GM21515 (cell line): ENCODE results near the gene TMEM121B.

Experiments used
- ATAC-seq: cut with Tn5 transposase; IDR thresholded peaks from one replicate; pipeline ENCODE4 v1.9.1; 2021; ENCODE audit not compliant: unreplicated experiment

TMEM121B gene

GRCh38 chr22:17095538-17095937 lies 25.6 kb downstream of the TMEM121B start:
- ATAC-seq, result no peak

GRCh38 chr22:17093081-17093480 lies 28.1 kb downstream of the TMEM121B start:
- ATAC-seq, result no peak

DNA sequence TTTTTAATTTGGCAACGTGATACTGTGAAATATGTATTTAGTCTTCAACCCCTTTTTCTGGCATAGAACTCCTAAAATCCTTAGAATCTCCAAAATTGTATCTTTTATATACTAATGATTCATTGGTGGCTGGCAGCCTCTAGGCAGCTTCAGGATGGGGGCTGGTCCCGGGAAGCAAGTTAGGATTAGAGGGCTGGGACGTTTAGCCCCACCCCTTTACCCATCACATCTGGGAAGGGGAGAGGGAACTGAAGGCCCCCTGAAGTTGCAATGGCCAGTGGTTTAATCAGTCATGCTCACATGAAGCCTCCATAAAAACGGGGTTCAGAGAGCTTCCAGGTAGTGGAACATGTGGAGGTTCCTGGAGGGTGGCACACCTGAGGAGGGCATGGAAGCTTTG lies 29.3 kb downstream of the TMEM121B start:
- no peak for ATAC-seq

DNA sequence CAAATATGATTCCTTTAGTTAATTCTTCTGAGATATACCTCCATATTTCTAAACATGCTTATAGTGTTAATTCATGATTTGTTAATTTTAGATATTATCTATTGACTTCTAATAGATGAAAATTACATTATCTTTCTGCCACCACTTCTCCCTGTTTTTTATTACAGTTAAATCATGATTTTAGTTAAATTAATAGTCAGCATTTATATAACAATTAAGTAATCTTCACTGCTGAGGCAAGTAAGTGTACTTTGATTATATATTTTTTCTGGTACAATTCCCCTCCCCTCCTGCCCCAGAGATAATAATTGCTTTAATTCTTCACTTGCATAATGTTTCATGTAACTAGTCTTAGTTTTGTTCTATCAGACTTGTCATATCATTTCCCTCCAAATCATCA lies 30.6 kb downstream of the TMEM121B start:
- no peak for ATAC-seq

GRCh38 chr22:17087498-17088131 lies 33.5 kb downstream of the TMEM121B start:
- peak; percentile 37 for ATAC-seq

GRCh38 chr22:17086788-17087497 lies 34.2 kb downstream of the TMEM121B start:
- no peak for ATAC-seq

GRCh38 chr22:17086296-17086695 lies 34.9 kb downstream of the TMEM121B start:
- ATAC-seq, result no peak

DNA sequence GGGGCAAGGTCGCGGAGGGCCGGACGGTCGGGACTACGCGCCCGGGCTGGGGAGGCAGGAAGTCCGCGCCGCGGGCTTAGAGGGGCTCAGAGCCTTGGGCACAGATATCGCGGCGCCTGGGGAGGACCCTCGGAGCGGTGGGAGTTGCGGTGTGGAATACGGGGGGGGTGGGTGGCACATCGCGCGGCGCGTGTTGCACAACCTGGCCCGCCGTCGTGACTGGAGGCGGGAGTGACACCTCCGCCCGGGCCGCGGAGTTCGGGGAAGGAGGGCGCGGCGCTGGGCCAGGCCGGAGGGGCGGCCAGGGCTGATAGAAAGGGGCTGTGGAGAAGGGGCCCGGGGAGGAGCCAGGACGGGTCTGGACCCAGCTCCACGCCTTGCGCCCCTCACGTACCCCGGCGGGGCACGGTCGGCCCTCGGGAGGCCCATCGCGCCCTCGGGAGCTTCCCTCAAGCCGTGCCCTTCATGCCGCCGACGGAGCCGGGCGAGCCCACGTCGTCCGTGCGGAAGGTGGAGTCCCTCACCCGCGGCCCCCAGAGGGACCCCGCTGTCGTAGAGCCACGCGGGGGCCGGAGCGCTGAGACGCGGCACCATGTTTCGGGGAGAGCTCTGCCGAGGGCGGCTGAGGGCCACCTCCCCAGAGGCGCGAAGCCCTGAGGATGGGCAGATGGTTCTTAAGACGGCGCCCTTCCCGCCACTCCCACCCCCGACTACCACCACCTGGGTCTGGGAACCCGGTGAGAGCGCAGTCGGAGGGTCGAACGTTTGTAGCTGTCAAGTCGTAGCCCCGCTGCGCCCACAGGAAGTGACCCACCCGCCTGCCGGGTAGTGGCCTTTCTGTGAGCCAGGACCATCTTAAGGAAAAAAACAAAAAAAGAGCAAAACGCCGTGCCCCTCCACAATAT lies 35.6 kb downstream of the TMEM121B start:
- ATAC-seq, result no peak

DNA sequence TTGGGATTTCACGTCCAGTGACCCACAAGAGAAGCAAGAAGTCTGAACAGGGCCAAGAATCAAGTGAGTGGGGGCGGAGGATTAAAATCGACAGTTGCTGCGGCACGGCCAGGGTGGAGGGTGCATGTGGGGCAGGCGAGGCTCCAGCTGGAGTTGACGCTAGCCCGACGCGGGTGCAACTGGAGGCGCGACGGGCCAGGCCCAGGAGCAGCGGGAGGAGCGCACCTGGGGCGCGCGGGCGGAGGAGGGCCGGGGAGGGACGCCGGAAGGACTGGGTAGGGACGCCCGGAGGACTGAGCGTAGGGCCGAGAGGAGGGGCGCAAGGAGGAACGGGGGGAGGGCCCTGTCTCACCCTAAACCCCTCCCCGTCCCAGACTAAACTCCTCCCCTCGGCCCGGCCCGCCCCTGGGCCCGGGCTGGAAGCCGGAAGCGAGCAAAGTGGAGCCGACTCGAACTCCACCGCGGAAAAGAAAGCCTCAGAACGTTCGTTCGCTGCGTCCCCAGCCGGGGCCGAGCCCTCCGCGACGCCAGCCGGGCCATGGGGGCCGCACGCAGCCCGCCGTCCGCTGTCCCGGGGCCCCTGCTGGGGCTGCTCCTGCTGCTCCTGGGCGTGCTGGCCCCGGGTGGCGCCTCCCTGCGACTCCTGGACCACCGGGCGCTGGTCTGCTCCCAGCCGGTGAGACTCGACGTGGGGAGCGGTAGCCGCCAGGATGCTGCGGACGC lies 36.4 kb downstream of the TMEM121B start, which contains the start of gene IL17RA:
TSS of gene IL17RA (plus strand) at position 447 of the 723 bp plus-strand sequence. CDS start at position 539, 92 bp downstream.
- peak; percentile 84 for ATAC-seq

- ATAC-seq, result no peak
These were observed 37.2 kb downstream of the TMEM121B start for GRCh38 chr22:17083811-17084441.

DNA sequence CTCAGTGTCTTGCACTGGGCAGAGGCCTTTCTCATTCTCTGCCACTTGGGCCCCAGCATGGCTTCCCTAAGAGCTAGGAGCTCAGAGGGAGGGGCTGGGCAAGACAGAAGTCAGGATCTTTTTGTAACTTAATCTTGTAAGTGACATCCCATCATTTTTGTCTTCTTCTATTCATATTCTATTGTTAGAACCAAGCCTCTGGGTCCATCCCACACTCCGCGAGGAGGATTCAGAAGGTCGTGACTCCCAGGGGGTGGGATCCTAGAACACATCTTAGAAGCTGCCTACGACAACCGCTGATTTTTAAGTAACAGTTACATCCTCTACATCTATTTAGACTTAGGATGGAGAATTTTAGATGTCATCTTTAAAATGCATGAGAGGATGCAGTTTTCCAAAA lies 37.9 kb downstream of the TMEM121B start:
- no peak for ATAC-seq

DNA sequence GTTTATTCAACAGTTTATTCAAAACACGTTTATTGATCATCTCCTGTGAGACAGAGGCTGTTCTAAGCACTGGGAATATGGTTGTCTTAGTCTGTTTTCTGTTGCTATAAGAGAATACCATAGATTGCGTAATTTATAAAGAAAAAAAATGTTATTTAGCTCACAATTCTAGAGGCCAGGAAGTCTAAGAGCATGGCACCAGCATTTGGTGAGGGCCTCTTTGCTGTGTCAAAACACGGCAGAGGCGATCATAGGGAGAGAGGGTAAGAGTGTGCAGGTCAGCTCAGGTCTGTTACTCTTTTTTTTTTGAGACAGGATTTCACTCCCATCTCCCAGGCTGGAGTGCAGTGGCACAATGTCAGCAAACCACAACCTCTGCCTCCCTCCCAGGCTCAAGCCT lies 41.6 kb downstream of the TMEM121B start:
- ATAC-seq, result no peak

DNA sequence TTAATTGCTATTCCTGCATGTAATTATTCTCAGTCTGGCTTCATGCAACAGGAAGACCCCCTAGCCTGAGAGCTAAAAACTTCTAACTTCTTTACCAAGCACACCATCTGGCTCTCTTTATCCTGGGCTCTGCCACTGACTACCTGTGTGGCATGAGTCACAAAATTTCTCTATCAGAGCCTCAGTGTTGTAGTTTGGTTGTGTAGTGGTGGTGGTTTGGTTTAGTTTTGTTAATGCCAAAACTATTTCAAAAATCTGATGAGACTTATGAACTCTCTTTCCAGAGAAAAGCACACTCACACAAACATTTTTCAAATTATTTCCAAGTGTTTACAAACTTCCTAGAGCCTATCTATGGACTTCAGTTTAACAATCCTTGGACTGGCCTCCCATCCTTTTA lies 43.9 kb downstream of the TMEM121B start:
- ATAC-seq, result no peak

DNA sequence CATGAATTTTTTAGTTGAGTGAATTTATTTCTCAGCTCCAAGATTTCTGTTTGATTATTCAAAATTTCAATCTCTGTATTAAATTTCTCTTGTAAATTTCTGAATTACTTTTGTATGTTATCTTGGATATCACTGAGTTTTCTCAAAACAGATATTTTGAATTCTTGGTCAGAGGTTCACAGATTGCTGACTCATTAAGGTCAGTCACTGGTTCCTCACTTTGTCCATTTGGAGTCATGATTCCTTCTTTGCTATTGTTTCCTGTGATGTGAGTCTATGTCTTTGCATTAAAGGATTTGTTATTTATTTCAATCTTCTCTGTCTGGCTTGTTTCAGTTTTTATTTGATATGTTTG lies 46.5 kb downstream of the TMEM121B start:
- no peak for ATAC-seq

DNA sequence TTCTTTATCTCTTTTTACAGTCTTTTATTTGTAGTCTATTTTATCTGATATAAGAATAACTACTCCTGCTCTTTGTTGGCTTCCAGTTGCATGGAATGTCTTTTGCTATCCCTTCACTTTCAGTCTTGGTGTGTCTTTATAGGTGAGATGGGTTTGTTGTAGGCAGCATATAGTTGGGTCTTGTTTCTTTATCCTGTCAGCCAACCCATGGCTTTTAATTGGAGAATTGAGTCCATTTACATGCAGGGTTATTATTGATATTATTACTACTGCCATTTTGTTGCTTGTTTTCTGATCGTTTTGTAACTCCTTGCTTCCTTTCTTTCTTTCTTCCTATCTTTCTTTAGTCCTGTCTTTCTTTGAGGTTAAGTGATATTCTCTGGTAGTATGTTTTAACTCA lies 48.3 kb downstream of the TMEM121B start:
- no peak for ATAC-seq
